HL-60/S4 treated with retinoic acid at 250 ng/mL for 4 days and 3 days (cell line): ENCODE results near the gene DUS2.
"Not testable (repeated sequence)": the region's sequence is repeated elsewhere in the genome, so short reads cannot be mapped to it uniquely, and the experiment has no call there.

Experiments
- in situ Hi-C: fragments of 300-500 bp; cut with MboI; formaldehyde crosslinking; loops from 2 replicates; pipeline ENCODE4 v1.7.0; 2022; ENCODE audit warnings: low sequenced_read_pairs

DUS2 gene

DNA sequence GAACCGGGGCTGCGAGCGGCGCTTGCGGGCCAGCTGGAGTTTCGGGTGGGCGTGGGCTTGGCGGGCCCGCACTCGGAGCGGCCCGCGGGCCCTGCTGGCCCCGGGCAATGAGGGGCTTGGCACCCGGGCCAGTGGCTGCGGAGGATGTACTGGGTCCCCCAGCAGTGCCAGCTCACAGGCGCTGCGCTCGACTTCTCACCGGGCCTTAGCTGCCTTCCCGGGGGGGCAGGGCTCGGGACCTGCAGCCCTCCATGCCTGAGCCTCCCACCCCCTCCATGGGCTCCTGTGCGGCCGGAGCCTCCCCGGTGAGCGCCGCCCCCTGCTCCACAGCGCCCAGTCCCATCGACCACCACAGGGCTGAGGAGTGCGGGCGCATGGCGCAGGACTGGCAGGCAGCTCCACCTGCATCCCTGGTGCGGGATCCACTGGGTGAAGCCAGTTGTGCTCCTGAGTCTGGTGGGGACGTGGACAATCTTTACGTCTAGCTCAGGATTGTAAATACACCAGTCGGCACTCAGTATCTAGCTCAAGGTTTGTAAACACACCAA lies 24.8 kb upstream of the DUS2 start:
- in situ Hi-C loops: not testable (repeated sequence)

GRCh38 chr16:67998779-67999688 lies 24.1 kb upstream of the DUS2 start, which contains the start of gene DPEP2:
DPEP2 (minus strand) TSS chr16:67999484; CDS start chr16:67993212, 6,272 bp downstream.
- in situ Hi-C loops: not testable (repeated sequence)

DNA sequence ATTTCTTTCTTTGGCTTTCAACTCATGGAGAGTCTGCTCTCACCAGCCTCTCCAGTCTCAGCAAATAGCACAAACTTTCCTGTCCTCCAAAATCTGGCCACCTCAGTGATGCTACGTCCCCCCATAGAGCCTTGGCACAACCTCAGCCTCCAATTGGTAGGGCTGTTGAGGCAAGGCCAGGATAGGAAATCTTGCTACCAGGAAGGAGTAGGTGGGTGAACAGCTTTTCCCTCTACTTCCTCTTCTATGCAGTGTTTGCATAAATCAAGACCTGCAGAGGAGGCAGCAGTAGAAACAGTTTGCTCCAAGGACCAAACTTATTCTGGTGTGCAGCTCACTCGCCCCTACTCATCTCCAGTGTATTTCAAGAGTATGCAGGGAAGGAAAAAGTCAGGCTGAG lies 23.1 kb upstream of the DUS2 start:
- in situ Hi-C loops: no loop called here

GRCh38 chr16:68000450-68000849 lies 22.6 kb upstream of the DUS2 start:
- in situ Hi-C loops: no loop called here

DNA sequence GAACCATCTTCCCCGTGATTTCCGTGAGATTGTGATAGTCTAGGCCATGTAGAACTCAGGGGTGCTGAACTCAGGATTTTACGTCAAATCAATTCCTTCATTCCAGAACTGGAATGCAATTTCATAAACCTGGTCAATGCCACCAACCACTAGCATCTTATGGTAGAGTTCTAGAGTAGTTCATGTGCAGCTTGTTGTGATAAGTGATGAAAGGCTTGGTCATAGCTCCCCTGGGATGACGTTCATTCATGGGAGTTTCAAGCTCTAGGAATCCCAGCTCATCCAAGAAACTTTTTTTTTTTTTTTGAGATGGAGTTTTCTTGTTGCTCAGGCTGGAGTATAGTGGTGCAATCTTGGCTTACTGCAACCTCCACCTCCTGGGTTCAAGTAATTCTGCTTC lies 20.1 kb upstream of the DUS2 start:
- in situ Hi-C loops: no loop called here

DNA sequence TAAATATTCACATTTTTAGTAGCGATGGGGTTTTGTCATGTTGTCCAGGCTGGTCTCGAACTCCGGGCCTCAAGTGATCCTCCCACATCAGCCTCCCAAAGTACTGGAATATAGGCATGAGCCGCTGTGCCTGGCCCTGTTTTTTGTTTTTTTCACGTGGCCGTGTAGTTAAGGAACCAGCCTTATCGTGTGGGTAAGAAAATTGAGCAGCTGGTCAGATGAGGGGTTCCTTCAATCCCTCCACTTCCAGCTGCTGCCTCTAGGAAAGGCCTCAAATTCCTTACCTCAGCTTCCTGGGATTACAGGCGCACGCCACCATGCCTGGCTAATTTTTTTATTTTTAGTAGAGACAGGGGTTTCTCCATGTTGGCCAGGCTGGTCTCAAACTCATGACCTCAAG lies 17.9 kb upstream of the DUS2 start:
- in situ Hi-C loops: no loop called here

DNA sequence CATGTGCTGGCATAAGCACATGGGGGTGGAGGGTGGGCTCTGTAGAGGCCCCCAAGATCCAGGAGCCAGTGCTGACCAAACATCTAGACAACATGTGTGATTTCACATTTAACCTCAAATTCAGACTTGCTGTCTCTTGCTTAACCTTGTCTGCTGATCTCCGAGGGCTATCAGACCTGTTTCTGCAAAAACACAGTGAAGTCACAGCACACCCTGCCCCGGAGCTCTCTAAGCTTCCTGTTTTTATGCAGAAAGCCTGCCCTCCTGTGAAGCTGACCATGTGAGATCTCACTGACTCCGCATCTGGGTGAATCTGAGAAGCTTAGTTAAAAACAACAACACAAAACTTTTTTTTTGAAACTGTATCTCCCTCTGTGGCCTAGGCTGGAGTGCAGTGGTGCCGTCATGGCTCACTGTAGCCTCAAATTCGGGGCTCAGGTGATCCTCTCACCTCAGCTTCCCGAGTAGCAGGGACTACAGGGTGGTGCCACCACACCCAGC lies 17.2 kb upstream of the DUS2 start:
- in situ Hi-C loops: no loop called here

- in situ Hi-C loops: no loop called here
These were observed 13.8 kb upstream of the DUS2 start for GRCh38 chr16:68009157-68009735.

DNA sequence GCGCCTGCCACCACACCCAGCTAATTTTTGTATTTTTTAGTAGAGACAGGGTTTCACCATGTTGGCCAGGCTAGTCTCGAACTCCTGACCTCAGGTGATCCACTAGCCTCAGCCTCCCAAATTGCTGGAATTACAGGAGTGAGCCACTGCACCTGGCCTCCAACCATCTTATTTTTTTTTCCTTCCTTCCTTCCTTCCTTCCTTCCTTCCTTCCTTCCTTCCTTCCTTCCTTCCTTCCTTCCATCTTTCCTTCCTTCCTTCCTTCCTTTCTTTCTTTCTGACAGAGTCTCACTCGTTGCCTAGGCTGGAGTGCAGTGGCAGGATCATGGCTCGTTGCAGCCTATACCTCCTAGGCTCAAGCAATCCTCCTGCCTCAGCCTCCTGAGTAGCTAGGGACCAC lies 13.2 kb upstream of the DUS2 start:
- in situ Hi-C loops: not testable (repeated sequence)

GRCh38 chr16:68013440-68013839 lies 9.6 kb upstream of the DUS2 start:
- in situ Hi-C loops: no loop called here

DNA sequence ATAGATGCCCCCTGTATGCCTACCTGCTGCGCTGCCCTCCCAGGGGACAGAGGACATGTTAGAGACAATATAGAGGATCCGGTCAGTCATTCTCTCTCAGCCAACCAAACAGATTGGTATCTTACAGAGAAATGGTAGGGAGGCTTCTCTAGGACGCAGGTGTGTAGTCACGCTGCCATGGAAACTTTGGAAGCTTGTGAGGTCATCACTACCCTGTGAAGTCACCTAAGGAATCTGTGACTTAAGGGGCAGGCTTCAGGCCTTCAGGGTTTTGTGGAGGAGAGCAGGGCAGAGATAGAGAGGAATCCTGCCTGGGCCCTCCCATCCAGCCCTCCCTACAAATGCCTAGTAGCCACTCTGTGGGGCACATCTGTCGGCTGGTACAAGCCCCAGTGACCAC lies 7.4 kb upstream of the DUS2 start, which contains the start of gene DPEP2NB:
Gene DPEP2NB (minus strand): TSS at position 231 of the 400 bp plus-strand sequence. CDS start 141 bp downstream, at position 90.
- in situ Hi-C loops: no loop called here

DNA sequence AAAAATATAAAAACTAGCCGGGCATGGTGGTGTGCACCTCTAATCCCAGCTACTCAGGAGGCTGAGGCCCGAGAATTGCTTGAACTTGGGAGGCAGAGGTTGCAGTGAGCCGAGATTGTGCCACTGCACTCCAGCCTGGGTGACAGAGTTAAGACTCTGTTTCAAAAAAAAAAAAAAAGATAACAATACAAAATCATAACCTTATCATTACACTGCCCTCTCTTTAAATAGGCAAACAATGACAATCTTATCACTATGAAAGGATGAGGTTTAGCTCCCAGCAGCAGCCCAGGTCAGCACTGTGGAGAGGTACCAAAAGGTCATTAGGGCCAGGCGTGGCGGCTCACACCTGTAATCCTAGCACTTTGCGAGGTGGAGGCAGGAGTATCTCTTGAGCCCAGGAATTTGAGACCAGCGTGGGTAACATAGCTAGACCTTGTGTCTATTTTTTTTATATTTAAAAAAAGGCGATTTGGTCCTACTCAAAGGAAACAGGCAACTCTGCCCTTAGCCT lies 3.9 kb upstream of the DUS2 start:
- in situ Hi-C loops: no loop called here

- in situ Hi-C loops: no loop called here
These were observed 1.6 kb upstream of the DUS2 start for GRCh38 chr16:68021490-68021889.

DNA sequence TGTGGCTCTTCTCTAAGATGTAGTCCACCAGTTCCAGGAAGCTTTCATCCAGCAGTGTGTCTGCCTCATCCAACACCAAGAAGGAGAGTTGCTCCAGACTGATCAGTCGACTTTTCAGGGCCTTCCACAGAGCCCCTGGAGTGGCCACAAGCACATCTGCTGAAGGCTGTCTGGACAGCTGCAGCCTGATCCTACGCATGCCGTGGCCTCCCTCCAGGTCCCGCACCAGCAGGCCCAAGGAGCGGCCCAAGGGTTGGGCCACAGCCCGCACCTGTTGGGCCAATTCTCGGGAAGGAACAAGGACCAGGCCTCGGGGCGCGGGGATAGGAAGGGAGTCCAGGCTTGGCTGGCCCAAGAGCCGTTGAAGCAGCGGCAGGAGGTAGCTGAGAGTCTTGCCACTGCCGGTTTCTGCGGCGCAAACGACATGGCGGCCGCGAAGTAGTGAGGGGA lies 781 bp upstream of the DUS2 start:
- in situ Hi-C loops: no loop called here

DNA sequence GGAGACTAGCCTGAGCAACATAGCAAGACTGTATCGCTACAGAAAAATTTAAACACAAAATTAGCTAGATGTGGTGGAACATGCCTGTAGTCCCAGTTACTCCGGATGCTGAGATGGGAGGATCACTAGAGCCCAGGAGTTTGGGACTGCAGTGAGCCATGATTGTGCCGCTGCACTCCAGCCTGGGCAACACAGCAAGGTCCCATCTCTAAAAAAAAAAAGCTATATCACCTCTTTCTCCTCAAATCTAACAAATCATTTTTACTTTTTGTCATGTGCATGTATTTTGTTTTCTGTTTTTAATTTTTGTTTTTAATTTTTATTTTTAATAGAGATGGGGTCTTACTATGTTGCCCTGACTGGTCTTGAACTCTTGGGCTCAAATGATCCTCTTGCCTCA lies 5.9 kb downstream of the DUS2 start:
- in situ Hi-C loops: no loop called here

DNA sequence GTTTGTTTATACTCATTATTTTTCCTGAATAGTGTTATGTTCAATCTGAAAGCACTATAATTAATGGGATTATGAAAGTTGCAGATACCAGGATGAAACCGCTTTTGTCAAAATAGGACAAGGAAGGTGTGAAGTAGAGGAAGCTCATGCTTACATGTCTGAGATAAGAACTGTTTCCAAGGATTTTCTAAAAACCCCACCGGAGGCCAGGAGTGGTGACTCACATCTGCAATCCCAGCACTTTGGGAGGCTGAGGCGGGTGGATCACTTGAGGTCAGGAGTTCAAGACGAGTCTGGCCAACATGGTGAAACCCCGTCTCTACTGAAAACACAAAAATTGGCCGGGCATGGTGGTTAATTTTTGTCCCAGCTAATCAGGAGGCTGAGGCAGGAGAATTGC lies 7.0 kb downstream of the DUS2 start:
- in situ Hi-C loops: not testable (repeated sequence)

DNA sequence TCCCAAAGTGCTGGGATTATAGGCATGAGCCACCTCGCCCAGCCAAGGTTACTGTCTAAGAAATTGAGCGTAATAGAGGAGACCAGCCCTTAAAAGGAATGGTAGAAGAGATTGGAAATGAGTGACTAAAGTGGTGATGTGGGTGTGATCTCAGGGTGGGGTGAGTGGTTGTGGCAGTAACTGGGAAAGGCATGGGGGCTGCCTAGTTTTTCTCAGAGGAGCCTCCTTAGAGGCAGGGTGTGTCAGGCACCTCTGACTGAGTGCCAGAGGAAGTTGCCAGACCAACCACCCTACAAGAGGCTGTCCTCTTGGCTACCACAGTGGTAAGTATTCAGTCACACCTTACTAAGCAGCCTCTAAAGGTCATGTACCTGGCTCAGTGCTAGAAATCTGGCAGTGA lies 8.9 kb downstream of the DUS2 start:
- in situ Hi-C loops: no loop called here

DNA sequence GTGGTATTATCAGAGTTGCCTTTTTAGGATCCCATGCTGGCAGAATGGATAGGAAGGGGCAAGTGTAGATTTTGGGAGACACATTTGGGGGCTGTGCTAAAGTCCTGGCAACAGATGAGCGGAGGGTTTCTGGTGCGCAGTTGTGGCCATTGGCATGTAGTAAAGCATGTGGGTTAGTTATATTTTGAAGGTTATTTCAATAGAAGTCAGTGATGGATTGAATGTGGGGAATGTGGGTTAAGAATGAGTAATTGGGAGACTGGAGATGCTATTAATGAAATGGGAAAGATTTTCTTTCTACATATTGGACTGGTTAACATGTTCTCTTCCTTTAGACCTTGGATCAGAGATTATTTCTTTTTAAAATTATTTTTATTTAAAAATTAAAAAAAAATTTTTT lies 10.0 kb downstream of the DUS2 start:
- in situ Hi-C loops: no loop called here

DNA sequence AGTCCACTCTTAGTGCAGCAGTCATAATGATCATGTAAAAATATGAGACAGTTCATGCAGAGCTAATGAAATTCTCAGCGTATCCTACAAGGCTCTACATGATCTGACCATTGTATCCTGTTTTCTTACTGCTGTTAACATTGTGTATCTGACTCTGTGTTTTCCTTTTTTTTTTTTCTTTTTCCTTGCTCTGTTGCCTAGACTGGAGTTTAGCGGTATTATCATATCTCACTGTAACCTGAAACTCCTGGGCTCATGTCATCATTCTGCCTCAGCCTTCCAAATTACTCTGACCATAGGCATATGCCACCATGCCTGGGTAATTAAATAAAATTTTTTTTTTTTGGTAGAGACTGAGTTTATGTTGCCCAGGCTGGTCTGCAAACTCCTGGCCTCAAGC lies 12.1 kb downstream of the DUS2 start:
- in situ Hi-C loops: no loop called here

DNA sequence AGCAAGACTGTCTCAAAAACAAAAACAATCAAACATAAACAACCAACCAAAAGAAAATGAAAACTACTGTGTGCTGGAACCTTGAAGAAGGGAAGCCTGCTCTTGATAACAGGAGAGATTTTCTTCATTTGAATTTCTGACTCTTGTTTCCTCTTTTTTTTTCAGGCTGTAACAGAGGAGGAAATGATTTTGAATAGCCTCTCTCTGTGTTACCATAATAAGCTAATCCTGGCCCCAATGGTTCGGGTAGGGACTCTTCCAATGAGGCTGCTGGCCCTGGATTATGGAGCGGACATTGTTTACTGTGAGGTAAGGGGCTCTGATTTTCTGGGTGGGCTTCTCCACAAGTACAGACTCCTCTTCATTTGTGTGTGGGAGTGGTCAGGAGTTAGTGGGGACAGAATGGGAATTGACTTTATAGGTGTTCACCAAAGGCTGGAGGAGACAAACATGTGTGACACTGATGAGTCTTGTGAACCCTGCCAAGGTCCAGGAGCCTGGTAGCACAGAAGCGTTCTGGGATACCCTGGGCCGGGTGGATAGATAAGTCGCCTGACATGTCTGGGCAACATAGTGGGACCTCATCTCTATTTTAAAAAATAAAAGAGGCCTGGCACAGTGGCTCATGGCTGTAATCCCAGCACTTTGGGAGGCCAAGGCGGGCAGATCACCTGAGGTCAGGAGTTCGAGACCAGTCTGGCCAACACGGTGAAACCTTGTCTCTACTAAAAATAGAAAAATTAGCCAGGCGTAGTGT lies 14.9 kb downstream of the DUS2 start:
- in situ Hi-C loops: no loop called here
